Endothelial cell of umbilical vein (primary cell): Measurements from ENCODE around the gene SLC22A9. TPM values are rescaled to one million over a fixed set of nuclear protein-coding genes. Genes with fewer than 3 reads are reported as not detected.

Experiments used
- BruUV-seq: library from RNA; stranded (reverse); fragments of 400-500 nt; replicated peaks from 2 replicates; lab custom pipeline; 2021; lab: Mats Ljungman, UMichigan
- CTCF ChIA-PET: fragments of 300-600, 350-600 bp; sonication (Branson Sonifier 250); formaldehyde crosslinking; loops from one replicate; lab custom pipeline; 2021; ENCODE audit warnings: antibody characterized with exemption, inconsistent platforms; lab: Charles Lee
- POLR2A ChIA-PET: fragments of 300-600, 350-600 bp; sonication (Branson Sonifier 250); formaldehyde crosslinking; loops from one replicate; lab custom pipeline; 2021; ENCODE audit warnings: antibody characterized with exemption, inconsistent platforms; lab: Charles Lee
- DNase-seq: peaks from one replicate; pipeline ENCODE4 v3.0.0-alpha.2; 2011; ENCODE audit warnings: low read depth, low spot score
- FAIRE-seq: peaks from 2 replicates; lab custom pipeline; 2011; peaks lifted over from hg19 to GRCh38; lab: Jason Lieb, UNC
- H2AFZ ChIP-seq: 2 replicates; pipeline ENCODE4 v1.6.0; 2012; ENCODE audit warnings: low read depth, low read length, control low read depth, inconsistent platforms
- H3K27ac ChIP-seq: 2 replicates; pipeline ENCODE4 v1.5.1; 2011; ENCODE audit warnings: low read depth, mild to moderate bottlenecking, control low read depth, low read length, moderate library complexity; ENCODE audit not compliant: insufficient read depth
- H3K27me3 ChIP-seq, 2 experiments: 2 replicates each; pipeline versions ENCODE4 v1.6.0 to v1.6.1; 2011; ENCODE audit warnings: low read length in 2 of 2, mixed read lengths in 1 of 2; ENCODE audit not compliant: control insufficient read depth in 2 of 2, insufficient read depth in 2 of 2
- H3K36me3 ChIP-seq, 2 experiments: 2 replicates in 1 of 2; 3 replicates in 1 of 2; pipeline ENCODE4 v1.5.1; 2011; ENCODE audit warnings: low read length in 2 of 2, mild to moderate bottlenecking in 1 of 2, moderate library complexity in 1 of 2; ENCODE audit not compliant: control insufficient read depth in 2 of 2, insufficient read depth in 2 of 2; ENCODE audit errors: extremely low read depth in 1 of 2
- H3K4me1 ChIP-seq: 3 replicates; pipeline ENCODE4 v1.5.1; 2011; ENCODE audit warnings: mild to moderate bottlenecking, low read length; ENCODE audit not compliant: control insufficient read depth, insufficient read depth; ENCODE audit errors: extremely low read depth
- H3K4me2 ChIP-seq: 2 replicates; pipeline ENCODE4 v1.6.1; 2011; ENCODE audit warnings: low read length, control low read depth, mixed read lengths; ENCODE audit not compliant: insufficient read depth
- H3K4me3 ChIP-seq, 3 experiments: fragments of 200-600 bp in 1 of 3; sonication (generic), shearing (Covaris generic) in 1 of 3; replicated peaks in 1 of 3; 2 replicates each; pipeline ENCODE4 v1.5.1; 2011 to 2016; ENCODE audit warnings: control low read depth in 3 of 3, low read length in 3 of 3, mild to moderate bottlenecking in 2 of 3, inconsistent platforms in 1 of 3, low read depth in 1 of 3, moderate library complexity in 1 of 3; ENCODE audit not compliant: insufficient read depth in 1 of 3
- H3K79me2 ChIP-seq: 2 replicates; pipeline ENCODE4 v1.6.0; 2012; ENCODE audit warnings: low read length, inconsistent platforms; ENCODE audit not compliant: control insufficient read depth, insufficient read depth
- H3K9ac ChIP-seq: replicated peaks from 2 replicates; pipeline ENCODE3; 2011; ENCODE audit warnings: low read length, control low read depth; ENCODE audit not compliant: insufficient read depth; ENCODE audit errors: extremely low read depth
- H3K9me1 ChIP-seq: replicated peaks from 3 replicates; pipeline ENCODE4 v1.6.0; 2011; ENCODE audit warnings: mild to moderate bottlenecking, low read length; ENCODE audit not compliant: control insufficient read depth, insufficient read depth; ENCODE audit errors: extremely low read depth
- H3K9me3 ChIP-seq: replicated peaks from 2 replicates; pipeline ENCODE4 v1.5.1; 2012; ENCODE audit warnings: low read length, inconsistent platforms; ENCODE audit not compliant: control insufficient read depth, insufficient read depth
- H4K20me1 ChIP-seq: replicated peaks from 2 replicates; pipeline ENCODE3; 2011; ENCODE audit warnings: mild to moderate bottlenecking, low read length; ENCODE audit not compliant: control insufficient read depth, insufficient read depth; ENCODE audit errors: extremely low read depth
- CTCF ChIP-seq, 2 donors: IDR thresholded peaks; 1 replicate in 1 of 2; 2 replicates in 1 of 2; pipeline ENCODE4 v1.5.1; 2011; ENCODE audit warnings: low read length in 2 of 2, mild to moderate bottlenecking in 2 of 2, moderate library complexity in 2 of 2, control low read depth in 1 of 2, inconsistent platforms in 1 of 2, low read depth in 1 of 2; ENCODE audit not compliant: insufficient read depth in 1 of 2; ENCODE audit errors: extremely low read depth in 1 of 2
- EZH2 ChIP-seq: IDR thresholded peaks from 2 replicates; pipeline ENCODE4 v1.6.1; 2012; ENCODE audit warnings: borderline replicate concordance, low read depth, mild to moderate bottlenecking, moderate library complexity, low read length, inconsistent platforms; ENCODE audit not compliant: severe bottlenecking
- FOS ChIP-seq: IDR thresholded peaks from 2 replicates; pipeline ENCODE4 v1.6.1; 2011; ENCODE audit warnings: mild to moderate bottlenecking, low read length, moderate library complexity, borderline replicate concordance; ENCODE audit not compliant: insufficient read depth
- GATA2 ChIP-seq: IDR thresholded peaks from 2 replicates; pipeline ENCODE4 v1.7.0; 2011; ENCODE audit warnings: low read depth, mild to moderate bottlenecking, moderate library complexity, mixed read lengths, low read length; ENCODE audit not compliant: insufficient read length, insufficient read depth
- JUN ChIP-seq: IDR thresholded peaks from 2 replicates; pipeline ENCODE4 v1.6.1; 2011; ENCODE audit warnings: borderline replicate concordance, low read depth; ENCODE audit not compliant: insufficient read length, insufficient read depth
- MAX ChIP-seq: IDR thresholded peaks from 2 replicates; pipeline ENCODE4 v1.6.1; 2011; ENCODE audit not compliant: insufficient read depth, insufficient read length
- MYC ChIP-seq: IDR thresholded peaks from one replicate; pipeline ENCODE4 v1.6.1; 2011; ENCODE audit warnings: mild to moderate bottlenecking, low read depth, low read length
- POLR2A ChIP-seq: IDR thresholded peaks from 2 replicates; pipeline ENCODE4 v1.6.1; 2012; ENCODE audit warnings: low read depth, mild to moderate bottlenecking, control low read depth, low read length
- POLR2AphosphoS5 ChIP-seq: IDR thresholded peaks from 2 replicates; pipeline ENCODE4 v1.6.1; 2012; ENCODE audit warnings: low read depth, mild to moderate bottlenecking, control low read depth, low read length, moderate library complexity; ENCODE audit not compliant: insufficient read depth
- dilution Hi-C: fragments of 300-500 bp; cut with MboI; formaldehyde crosslinking; loops from one replicate; pipeline ENCODE4 v1.15.0; 2019; ENCODE audit warnings: low sequenced_read_pairs; ENCODE audit not compliant: extremely low pct_ligation_motif_present
- intact Hi-C: fragments of 100-400 bp; cut with micrococcal nuclease; formaldehyde crosslinking; loops from one replicate; pipeline ENCODE4 v1.10.0; 2022
- polyA plus RNA-seq, 4 experiments: library from polyadenylated mRNA; depleted of rRNA in 3 of 4; stranded (reverse) in 3 of 4; unstranded in 1 of 4; fragments of >200 nt; gene quantifications; 2 replicates each; pipeline versions ENCODE4 v1.2.1 to v1.2.3, GENCODE V29; 2011 to 2012; ENCODE audit warnings: missing spikeins in 1 of 4
- total RNA-seq: library from RNA; stranded (reverse); gene quantifications from 2 replicates; pipeline ENCODE4 v1.2.3, GENCODE V29; 2021

The SLC22A9 gene
- total and polyA plus RNA-seq, 2 donors (not counting 3 experiments of a cell fraction or from before 2014, with no cell fraction given) = not detected

- Histone ChIP-seq H3K27ac (no peak overlapping the region), H3K4me1 (no peaks in the 10 kb centered on the region), H3K79me2 (no peaks in the 10 kb centered on the region), H3K36me3 (no peaks in the 10 kb centered on the region), H3K4me2 (no peak overlapping the region), H3K27me3 (peaks cover 0 to 5% of the 10 kb centered on the region in 2 experiments), H3K9ac (no peak overlapping the region), H2AFZ (no peak overlapping the region), H4K20me1 (no peaks in the 10 kb centered on the region), H3K9me1 (no peaks in the 10 kb centered on the region), H3K4me3 (no peak overlapping the region), H3K9me3 (no peaks in the 10 kb centered on the region)
- intact Hi-C loops (no loop called here), dilution Hi-C loops (no loop called here)
- ChIA-PET POLR2A (no interaction called here), CTCF (no interaction called here)
- no peak for DNase-seq
- TF ChIP-seq MAX (no peak), CTCF (IDR thresholded peaks at IDR 0.05; ENCODE audit: extremely low read depth in 1 of 2, insufficient read depth in 1 of 2, low read depth in 1 of 2, low read length in 2 of 2) (no peak), POLR2AphosphoS5 (no peak), JUN (no peak), GATA2 (no peak), EZH2 (no peak), FOS (no peak), MYC (no peak), POLR2A (no peak)
- FAIRE-seq = no peak
- no TSS peak for BruUV-seq
These were observed 26.1 kb downstream of the SLC22A9 start for GRCh38 chr11:63395697-63396096.
